ENCODE measurements around the gene TTLL11. TPM values are rescaled to one million over a fixed set of nuclear protein-coding genes. Genes with fewer than 3 reads are reported as not detected.

TTLL11 gene
- total and polyA plus RNA-seq, 2 experiments from 2014 or later = 4.7 to 6.7 TPM

- Histone ChIP-seq H3K36me3 (peaks cover 25% of the 10 kb centered on the region), H3K27ac (peak overlapping the region; percentile 60)
- DNase-seq (ENCODE audit: low read depth in 1 of 2, low spot score in 1 of 2) = no peak
Observed at GRCh38 chr9:121782514-121783110, 310.5 kb downstream of the TTLL11 start.

GRCh38 chr9:121781701-121782464 is 311.2 kb downstream of the TTLL11 start:
- Histone ChIP-seq H3K36me3 (peaks cover 28% of the 10 kb centered on the region), H3K4me3 (no peak overlapping the region), H3K27me3 (no peaks in the 10 kb centered on the region), H3K9me3 (ENCODE audit: low read depth) (no peaks in the 10 kb centered on the region), H3K4me1 (ENCODE audit: low read depth) (peaks cover 29% of the 10 kb centered on the region), H3K27ac (no peak overlapping the region)
- no peak for DNase-seq (ENCODE audit: low read depth in 1 of 2, low spot score in 1 of 2)
- TF ChIP-seq CTCF (IDR thresholded peaks at IDR 0.05; ENCODE audit: low read depth, low read length) = no peak

More at GRCh38 chr9:121782514-121783110, 310.5 kb downstream of the TTLL11 start:
- no peak overlapping the region for H3K4me3 ChIP-seq
- peaks cover 29% of the 10 kb centered on the region for H3K4me1 ChIP-seq (ENCODE audit: low read depth)
- no peaks in the 10 kb centered on the region for H3K9me3 ChIP-seq (ENCODE audit: low read depth)
- TF ChIP-seq CTCF (IDR thresholded peaks at IDR 0.05; ENCODE audit: low read depth, low read length) = no peak
- H3K27me3 ChIP-seq = no peaks in the 10 kb centered on the region

- no peak for TF ChIP-seq CTCF (IDR thresholded peaks at IDR 0.05; ENCODE audit: low read depth, low read length)
- no peaks in the 10 kb centered on the region for H3K9me3 ChIP-seq (ENCODE audit: low read depth)
- H3K27me3 ChIP-seq = no peaks in the 10 kb centered on the region
- no peak for DNase-seq (ENCODE audit: low read depth in 1 of 2, low spot score in 1 of 2)
- H3K4me1 ChIP-seq (ENCODE audit: low read depth) = peaks cover 29% of the 10 kb centered on the region
- H3K4me3 ChIP-seq = no peak overlapping the region
- H3K27ac ChIP-seq = no peak overlapping the region
- peaks cover 29% of the 10 kb centered on the region for H3K36me3 ChIP-seq
Observed at GRCh38 chr9:121781145-121781548, 312.0 kb downstream of the TTLL11 start.

GRCh38 chr9:121780177-121781040 is 312.7 kb downstream of the TTLL11 start:
- peaks cover 34% of the 10 kb centered on the region for H3K36me3 ChIP-seq
- H3K4me3 ChIP-seq = no peak overlapping the region
- peak overlapping the region; percentile 90 for H3K27ac ChIP-seq
- H3K9me3 ChIP-seq (ENCODE audit: low read depth) = no peaks in the 10 kb centered on the region
- H3K4me1 ChIP-seq (ENCODE audit: low read depth) = peaks cover 29% of the 10 kb centered on the region
- no peaks in the 10 kb centered on the region for H3K27me3 ChIP-seq
- DNase-seq (ENCODE audit: low read depth in 1 of 2, low spot score in 1 of 2) = no peak
- TF ChIP-seq CTCF (IDR thresholded peaks at IDR 0.05; ENCODE audit: low read depth, low read length) = no peak

GRCh38 chr9:121779381-121780117 is 313.6 kb downstream of the TTLL11 start:
- peak in 1 of 2 donors; percentile 79 for DNase-seq (ENCODE audit: low read depth in 1 of 2, low spot score in 1 of 2)
- peak overlapping the region; percentile 90 for H3K27ac ChIP-seq

More at GRCh38 chr9:121779381-121780117, 313.6 kb downstream of the TTLL11 start:
- no peaks in the 10 kb centered on the region for H3K9me3 ChIP-seq (ENCODE audit: low read depth)
- H3K36me3 ChIP-seq = peaks cover 33% of the 10 kb centered on the region
- TF ChIP-seq CTCF (IDR thresholded peaks at IDR 0.05; ENCODE audit: low read depth, low read length) = no peak
- no peak overlapping the region for H3K4me3 ChIP-seq
- no peaks in the 10 kb centered on the region for H3K27me3 ChIP-seq
- peaks cover 27% of the 10 kb centered on the region for H3K4me1 ChIP-seq (ENCODE audit: low read depth)

All from cardiac muscle cell (in vitro differentiated cells and primary cell).